ENCODE results near the gene NCOA7.
"Not testable (repeated sequence)": the region's sequence is repeated elsewhere in the genome, so short reads cannot be mapped to it uniquely, and the experiment has no call there.

Gene NCOA7

GRCh38 chr6:125944434-125944816, 153.7 kb downstream of the NCOA7 start:
- no peak for DNase-seq (ENCODE audit: low read depth in 3 of 3, low spot score in 1 of 3)

- no peak for DNase-seq (ENCODE audit: low read depth in 3 of 3, low spot score in 1 of 3)
Measured at GRCh38 chr6:125944896-125945295, 154.1 kb downstream of the NCOA7 start.

GRCh38 chr6:125945378-125946141, 154.8 kb downstream of the NCOA7 start:
- DNase-seq (ENCODE audit: low read depth in 3 of 3, low spot score in 1 of 3) = no peak

- no peak for DNase-seq (ENCODE audit: low read depth in 3 of 3, low spot score in 1 of 3)
Measured at GRCh38 chr6:125947615-125948014, 156.9 kb downstream of the NCOA7 start.

GRCh38 chr6:125948455-125948854, 157.7 kb downstream of the NCOA7 start:
- no peak for DNase-seq (ENCODE audit: low read depth in 3 of 3, low spot score in 1 of 3)

GRCh38 chr6:125949069-125949468, 158.3 kb downstream of the NCOA7 start:
- no peak for DNase-seq (ENCODE audit: low read depth in 3 of 3, low spot score in 1 of 3)

- DNase-seq (ENCODE audit: low read depth in 3 of 3, low spot score in 1 of 3) = no peak
Measured at GRCh38 chr6:125950293-125950692, 159.5 kb downstream of the NCOA7 start.

- not testable (repeated sequence) for DNase-seq (ENCODE audit: low read depth in 3 of 3, low spot score in 1 of 3)
Measured at GRCh38 chr6:125950716-125951115, 160.0 kb downstream of the NCOA7 start.

- no peak for DNase-seq (ENCODE audit: low read depth in 3 of 3, low spot score in 1 of 3)
Measured at GRCh38 chr6:125951323-125951722, 160.6 kb downstream of the NCOA7 start.

- DNase-seq (ENCODE audit: low read depth in 3 of 3, low spot score in 1 of 3) = no peak
Measured at GRCh38 chr6:125952764-125953501, 162.2 kb downstream of the NCOA7 start.

GRCh38 chr6:125953502-125953875, 162.7 kb downstream of the NCOA7 start:
- DNase-seq (ENCODE audit: low read depth in 3 of 3, low spot score in 1 of 3) = no peak

GRCh38 chr6:125954735-125955339, 164.1 kb downstream of the NCOA7 start:
- DNase-seq (ENCODE audit: low read depth in 3 of 3, low spot score in 1 of 3) = no peak

- no peak for DNase-seq (ENCODE audit: low read depth in 3 of 3, low spot score in 1 of 3)
Measured at GRCh38 chr6:125955973-125956372, 165.2 kb downstream of the NCOA7 start.

GRCh38 chr6:125956506-125957390, 166.0 kb downstream of the NCOA7 start, which contains the start of gene HINT3:
Gene HINT3 (plus strand): TSS chr6:125956770. CDS start chr6:125956978, 208 bp downstream.
- DNase-seq (ENCODE audit: low read depth in 3 of 3, low spot score in 1 of 3) = peak; percentile 91 to 99 (median 93)

GRCh38 chr6:125957391-125957693, 166.6 kb downstream of the NCOA7 start:
- DNase-seq (ENCODE audit: low read depth in 3 of 3, low spot score in 1 of 3) = no peak

- DNase-seq (ENCODE audit: low read depth in 3 of 3, low spot score in 1 of 3) = no peak
Measured at GRCh38 chr6:125957845-125958244, 167.1 kb downstream of the NCOA7 start.

- DNase-seq (ENCODE audit: low read depth in 3 of 3, low spot score in 1 of 3) = no peak
Measured at GRCh38 chr6:125959041-125959440, 168.3 kb downstream of the NCOA7 start.

- no peak for DNase-seq (ENCODE audit: low read depth in 3 of 3, low spot score in 1 of 3)
Measured at GRCh38 chr6:125961117-125961516, 170.4 kb downstream of the NCOA7 start.

- DNase-seq (ENCODE audit: low read depth in 3 of 3, low spot score in 1 of 3) = no peak
Measured at GRCh38 chr6:125962900-125963497, 172.2 kb downstream of the NCOA7 start.

GRCh38 chr6:125963817-125964216, 173.1 kb downstream of the NCOA7 start:
- DNase-seq (ENCODE audit: low read depth in 3 of 3, low spot score in 1 of 3) = no peak

- no peak for DNase-seq (ENCODE audit: low read depth in 3 of 3, low spot score in 1 of 3)
Measured at GRCh38 chr6:125966569-125966968, 175.8 kb downstream of the NCOA7 start.

Measured in stimulated activated CD4-positive, alpha-beta T cell treated with anti-CD3 and anti-CD28 coated beads, TNF-alpha, amount 100 ng/mL, for 1 hour (primary cell).